Stimulated activated CD4-positive, alpha-beta T cell treated with anti-CD3 and anti-CD28 coated beads, Interleukin-12 subunit alpha, Interleukin-12 subunit beta, amount 100 ng/mL, for 24 hours (primary cell): ENCODE results near the gene HOXC9.

ENCODE experiments used
- DNase-seq, 2 experiments: peaks; one replicate each; pipeline ENCODE4 v3.0.0-alpha.2; 2020; ENCODE audit warnings: low read depth in 2 of 2

Gene HOXC9

GRCh38 chr12:53963434-53964314, 36.3 kb upstream of the HOXC9 start:
- no peak for DNase-seq

DNA sequence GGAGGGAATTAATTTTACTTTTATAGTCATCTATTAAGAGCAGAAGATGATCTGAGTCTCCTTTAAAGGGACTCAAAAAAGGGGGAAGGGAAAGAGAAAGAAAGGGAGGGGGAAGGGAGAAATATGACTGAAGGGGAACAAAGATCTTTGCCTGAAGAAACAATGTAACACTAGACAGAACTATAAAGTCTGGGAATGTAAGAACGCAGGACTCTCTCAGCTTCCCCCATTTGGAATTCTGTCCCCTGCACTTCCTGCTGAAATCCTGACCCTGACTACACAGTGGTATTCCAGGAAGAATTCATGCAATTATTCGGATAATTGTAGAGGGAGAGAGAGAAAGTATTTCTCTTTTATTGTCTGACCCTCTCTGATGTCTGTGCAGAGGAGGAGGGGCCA, 35.6 kb upstream of the HOXC9 start:
- no peak for DNase-seq

DNA sequence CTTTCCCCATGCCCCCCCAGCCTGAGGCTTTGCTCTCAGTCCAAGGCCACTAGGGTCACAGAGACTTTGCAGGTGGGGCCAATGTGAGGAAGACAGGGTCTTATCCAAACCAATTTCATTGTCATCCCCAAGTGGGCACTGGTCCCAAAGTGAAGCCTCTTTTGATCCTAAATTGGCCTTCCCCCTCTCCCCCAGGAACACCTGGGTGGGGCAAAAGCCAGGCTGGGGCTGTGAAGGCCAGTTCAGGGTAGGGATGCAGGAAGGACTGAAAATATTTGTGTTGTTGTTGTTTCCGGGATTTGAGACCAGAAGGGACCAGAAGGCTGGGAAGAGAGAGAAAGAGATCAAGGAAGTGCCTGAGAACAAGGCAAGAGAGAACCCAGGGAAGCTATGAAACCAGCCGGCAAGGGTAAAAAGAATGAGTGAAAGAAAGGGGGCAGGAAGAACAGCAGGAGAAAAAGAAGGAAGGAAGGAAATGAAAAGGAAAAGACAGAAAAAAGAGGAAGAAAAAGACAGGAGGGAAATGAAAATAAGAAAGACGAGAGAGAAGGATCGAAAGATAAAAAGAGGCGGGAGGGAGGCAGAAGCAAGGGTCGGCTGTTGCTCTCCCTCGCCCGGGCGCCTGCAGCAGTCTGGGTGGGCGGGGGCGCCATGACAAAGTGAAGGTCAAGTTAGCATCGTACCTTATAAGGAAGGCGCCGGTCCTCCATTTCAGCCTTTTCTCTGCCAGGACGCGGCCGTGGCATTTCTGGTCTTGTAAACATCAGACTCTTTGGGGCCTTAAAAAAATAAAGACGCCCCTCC, 34.5 kb upstream of the HOXC9 start:
- DNase-seq: no peak

DNA sequence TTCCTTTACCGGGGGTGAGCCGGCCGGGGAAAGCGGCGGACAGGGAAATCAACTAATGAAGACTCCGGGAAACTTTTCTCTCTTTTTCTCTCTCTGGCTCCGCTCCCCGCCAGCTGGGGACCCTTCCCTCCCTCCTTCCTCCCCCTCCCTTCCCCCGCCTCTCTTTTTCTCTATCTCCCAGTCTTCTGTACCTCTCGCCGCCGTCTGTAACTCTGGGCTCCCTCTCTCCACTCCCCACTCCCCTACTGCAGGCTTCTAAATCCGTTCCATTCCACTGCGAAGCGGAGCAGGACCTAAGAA, 33.9 kb upstream of the HOXC9 start:
- DNase-seq: no peak

- no peak for DNase-seq
Measured at GRCh38 chr12:53966385-53967133, 33.4 kb upstream of the HOXC9 start.

DNA sequence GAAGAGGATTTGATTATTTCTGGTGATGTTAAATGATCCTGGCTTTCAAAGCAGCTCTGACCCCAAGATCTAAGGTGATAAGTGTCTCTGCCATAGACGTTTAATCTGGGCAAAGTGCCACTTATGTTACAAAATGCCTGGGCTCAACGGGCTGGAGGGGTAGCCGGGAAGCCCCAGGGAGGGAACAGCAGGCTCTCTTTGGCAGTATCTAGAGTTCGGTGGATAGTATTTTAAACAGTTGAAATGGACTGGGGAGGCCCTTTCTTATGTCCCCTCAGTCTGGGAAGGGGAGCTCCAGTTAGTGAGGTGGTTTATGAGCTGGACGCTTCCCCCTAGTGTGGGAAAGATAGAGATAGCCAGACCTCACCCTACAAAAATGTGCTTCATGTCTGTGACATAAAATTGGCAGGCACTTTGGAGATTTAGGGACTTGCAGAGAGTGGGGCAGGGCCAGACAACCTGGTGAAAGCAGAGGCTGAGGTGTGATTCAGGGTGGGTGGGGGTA, 32.5 kb upstream of the HOXC9 start:
- no peak for DNase-seq

DNA sequence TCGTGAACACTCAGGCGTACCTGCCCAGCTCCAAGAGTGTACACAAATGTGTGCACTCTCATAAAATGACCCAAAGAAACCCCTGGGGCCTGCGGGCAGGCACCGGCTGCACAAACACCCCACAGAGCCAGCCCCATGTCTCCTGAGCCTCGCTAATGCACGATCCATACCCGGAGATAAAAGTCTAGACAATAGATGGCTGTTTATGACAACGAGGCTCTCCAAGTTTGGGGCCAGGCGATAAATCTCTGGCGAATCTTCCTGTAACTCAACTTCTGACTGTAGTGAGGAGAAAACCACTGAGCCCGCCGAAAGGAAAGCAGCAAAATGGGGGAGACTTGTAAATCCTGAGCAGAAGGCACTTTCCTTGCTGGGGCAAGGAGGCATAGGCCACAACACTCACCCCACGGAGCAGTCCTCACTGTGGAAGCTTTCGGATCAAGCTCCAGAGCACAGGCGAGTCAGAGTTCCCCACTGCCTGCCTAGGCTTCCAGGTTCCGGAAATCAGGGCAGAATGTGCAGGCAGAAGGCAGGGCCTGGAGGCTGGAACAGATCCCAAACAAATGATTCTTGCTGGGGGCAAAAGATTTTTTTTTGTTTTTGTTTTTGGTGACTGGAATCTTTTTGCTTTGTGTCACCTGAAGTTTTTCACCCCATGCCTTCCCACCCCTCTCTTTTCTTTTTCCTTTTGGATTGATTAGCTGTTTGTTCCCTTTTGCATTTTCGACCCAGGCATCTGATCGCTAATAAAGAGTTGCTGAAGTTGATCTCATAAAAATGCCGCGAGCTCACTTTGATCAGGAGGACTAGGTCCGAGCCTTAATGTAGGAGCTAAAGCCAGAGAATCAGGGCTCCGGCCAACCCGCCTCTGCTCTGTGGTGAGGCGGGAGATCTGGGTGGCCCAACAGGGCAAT, 31.5 kb upstream of the HOXC9 start:
- DNase-seq: no peak

DNA sequence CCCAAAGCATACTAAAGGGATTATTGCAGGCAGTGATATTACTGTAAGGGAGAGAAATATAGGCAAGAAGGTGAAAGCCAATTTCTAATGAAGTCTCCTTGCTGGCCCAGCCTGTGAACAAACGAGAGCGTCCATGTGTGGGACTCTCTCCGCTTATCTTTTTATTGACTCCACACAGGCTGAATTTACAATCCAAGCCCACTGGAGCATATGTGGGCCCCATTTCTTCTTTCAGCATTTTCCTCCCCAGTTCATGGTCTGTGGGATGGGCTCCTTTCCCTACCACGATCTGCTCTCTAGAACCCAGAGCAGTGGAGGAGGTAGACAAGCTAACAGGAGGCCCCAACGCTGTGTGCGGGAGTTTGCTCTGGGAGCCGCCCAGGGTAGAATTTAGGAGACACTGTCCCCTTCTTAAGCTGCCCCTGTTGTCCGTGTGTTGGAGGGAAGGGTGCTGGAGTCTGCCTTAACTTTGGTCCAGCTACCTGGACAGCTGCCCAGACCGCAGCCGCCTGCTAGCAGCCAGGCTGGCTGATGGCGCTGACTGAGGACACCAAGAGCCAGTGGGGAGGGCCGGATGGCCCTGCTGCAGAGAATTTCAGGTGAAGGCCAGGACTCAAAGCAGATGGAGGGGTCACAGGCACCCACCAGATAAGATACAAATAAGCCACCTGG, 30.2 kb upstream of the HOXC9 start:
- no peak for DNase-seq

GRCh38 chr12:53970451-53970850, 29.5 kb upstream of the HOXC9 start:
- DNase-seq: no peak

GRCh38 chr12:53971129-53971528, 28.8 kb upstream of the HOXC9 start:
- no peak for DNase-seq

GRCh38 chr12:53971686-53972085, 28.3 kb upstream of the HOXC9 start:
- DNase-seq: no peak

DNA sequence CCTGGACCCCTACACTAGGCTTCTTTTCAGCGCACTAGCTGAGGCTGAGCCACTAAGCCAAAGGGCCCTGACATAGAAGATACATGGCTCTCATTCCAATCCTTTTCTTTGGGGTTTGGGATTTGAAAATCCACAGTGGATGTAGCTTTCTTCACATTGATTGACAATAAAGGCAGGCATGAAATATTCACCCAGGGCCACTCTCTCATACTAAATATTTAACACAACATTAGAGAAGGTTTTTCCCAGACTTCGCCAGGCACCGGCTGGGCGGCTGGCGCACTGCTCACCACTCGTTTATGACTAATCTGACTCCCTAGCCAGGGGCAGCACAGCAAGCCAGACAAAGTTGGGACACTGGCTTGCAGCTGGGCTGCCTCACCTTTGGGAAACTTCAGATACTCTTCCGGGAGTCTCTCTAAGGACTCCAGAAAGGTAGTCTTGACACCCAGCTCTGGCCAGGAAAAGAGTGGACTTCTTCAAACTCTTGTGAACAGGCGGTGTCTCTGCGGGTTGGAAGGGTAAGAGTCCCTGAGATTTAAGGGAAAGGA, 27.7 kb upstream of the HOXC9 start:
- no peak for DNase-seq

DNA sequence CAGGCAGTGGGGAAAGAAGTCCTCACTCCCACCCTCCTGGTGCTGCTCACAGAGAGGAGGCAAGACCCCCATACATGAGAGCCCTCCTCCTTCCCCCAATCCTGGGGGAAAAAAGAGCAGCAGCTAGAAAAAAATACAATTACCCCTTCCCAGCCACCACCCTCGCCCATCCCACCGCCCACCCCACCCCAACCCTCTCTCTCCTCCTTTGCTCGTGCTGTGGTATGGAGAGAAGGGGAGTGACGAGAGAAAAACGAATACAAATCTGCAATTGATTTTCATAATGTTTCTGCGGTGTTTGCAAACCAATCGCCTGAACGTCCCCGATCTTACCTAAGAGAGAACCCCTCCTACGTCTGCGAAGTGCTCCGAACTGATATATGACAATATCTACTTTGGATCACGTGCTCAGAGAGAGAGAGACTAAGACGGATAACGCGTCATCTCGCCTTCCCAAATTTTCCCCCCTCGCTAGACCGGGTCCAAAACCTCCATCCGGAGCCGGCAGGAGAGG, 27.2 kb upstream of the HOXC9 start, which contains the start of gene HOXC11:
Gene HOXC11, plus strand, starts transcription at position 405 of the 514 bp plus-strand sequence. CDS start 116 bp downstream, outside the sequence.
- DNase-seq: no peak

DNA sequence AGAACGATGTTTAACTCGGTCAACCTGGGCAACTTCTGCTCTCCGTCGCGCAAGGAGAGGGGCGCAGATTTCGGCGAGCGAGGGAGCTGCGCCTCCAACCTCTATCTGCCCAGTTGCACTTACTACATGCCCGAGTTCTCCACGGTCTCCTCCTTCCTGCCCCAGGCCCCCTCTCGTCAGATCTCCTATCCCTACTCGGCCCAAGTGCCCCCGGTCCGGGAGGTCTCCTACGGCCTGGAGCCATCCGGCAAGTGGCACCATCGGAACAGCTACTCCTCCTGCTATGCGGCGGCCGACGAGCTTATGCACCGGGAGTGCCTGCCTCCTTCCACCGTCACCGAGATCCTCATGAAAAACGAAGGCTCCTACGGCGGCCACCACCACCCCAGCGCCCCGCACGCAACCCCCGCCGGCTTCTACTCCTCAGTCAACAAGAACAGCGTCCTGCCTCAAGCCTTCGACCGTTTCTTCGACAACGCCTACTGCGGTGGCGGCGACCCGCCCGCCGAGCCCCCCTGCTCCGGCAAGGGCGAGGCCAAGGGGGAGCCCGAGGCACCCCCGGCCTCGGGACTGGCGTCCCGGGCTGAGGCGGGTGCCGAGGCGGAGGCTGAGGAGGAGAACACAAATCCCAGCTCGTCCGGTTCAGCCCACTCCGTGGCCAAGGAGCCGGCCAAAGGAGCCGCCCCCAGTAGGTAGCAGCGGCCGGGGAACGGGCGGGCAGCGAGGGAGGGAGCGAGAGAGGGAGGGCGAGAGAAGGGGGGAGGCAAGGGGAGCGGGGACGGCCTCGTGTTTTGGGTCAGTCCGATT, 26.5 kb upstream of the HOXC9 start:
- DNase-seq: no peak

GRCh38 chr12:53974084-53975063, 25.6 kb upstream of the HOXC9 start, which contains the start of gene HOTAIR:
Gene HOTAIR (minus strand): TSS chr12:53974954.
- no peak for DNase-seq

DNA sequence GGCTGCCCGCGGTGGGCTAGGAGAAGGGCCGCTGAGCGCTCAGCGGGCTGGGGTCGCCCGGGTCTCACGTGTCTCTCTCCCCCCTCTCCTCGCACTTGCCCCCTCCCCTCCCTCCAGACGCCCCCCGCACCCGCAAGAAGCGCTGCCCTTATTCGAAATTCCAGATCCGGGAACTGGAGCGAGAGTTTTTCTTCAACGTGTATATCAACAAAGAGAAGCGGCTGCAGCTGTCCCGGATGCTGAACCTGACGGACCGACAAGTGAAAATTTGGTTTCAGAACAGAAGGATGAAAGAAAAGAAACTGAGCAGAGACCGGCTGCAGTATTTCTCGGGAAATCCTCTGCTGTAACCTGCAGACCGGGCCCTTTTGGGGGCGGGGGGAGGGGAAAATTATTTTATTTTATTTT, 24.9 kb upstream of the HOXC9 start:
- DNase-seq: no peak

DNA sequence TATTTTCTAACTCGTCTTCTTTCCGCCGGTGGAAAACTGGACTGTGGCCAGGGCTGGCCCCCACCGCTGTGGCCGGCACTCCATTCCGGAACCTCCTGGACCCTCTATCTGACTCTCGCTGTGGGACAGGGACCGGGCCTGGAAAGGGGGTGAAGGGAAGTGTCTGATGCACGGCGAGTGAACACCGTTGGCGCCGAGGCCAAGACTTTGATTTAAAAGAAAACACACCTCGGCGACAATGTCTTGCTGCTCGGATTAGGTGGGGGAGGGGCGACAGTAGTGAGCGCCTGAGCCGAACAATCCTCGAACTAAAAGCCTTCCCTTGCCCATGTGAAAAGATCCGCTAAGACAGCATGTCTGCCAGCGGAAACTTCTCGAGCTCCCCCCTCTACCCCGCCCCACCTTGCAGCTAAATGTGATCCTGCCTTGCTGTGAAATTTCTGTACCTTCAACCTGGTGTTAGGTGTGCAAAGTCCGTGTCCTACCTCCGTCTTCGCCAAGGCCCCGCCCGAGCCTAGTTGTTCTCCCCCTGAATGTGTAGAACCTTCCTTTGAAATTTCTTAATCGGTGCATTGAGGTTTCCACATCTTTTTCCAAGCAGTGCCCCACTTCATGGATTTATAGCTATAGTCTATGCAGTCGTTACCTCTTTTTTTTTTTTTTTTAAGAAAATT, 24.3 kb upstream of the HOXC9 start:
- DNase-seq: no peak
